ENCODE data around the gene ETNPPL.

The ETNPPL gene

DNA sequence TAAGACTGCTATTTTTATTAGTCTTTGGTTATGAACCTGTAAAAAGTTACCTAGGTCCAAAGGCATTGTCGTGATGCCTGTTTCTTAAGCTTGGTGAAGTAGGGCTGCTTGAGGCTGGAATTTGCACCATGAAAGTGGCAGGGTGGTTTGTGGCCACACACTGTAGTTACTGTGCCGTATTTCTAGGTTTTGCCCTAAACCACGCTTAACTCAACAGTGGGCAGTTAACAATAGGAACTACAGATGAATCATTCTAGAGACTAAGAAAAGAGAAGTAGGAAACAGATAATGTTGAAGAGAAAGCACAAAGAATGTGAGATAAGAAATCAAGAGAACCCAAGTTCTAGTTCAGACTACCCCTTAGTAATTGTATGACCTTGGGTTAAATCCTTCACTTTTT, 11.5 kb downstream of the ETNPPL start:
- Histone ChIP-seq H3K9ac (no peak overlapping the region), H3K4me1 (no peaks in the 10 kb centered on the region), H3K36me3 (ENCODE audit: control insufficient read depth, insufficient read depth, low read length) (no peaks in the 10 kb centered on the region), H3K27ac (no peak overlapping the region), H2AFZ (no peak overlapping the region), H3K27me3 (ENCODE audit: control insufficient read depth, insufficient read depth, low read length) (no peaks in the 10 kb centered on the region), H3K9me3 (ENCODE audit: control insufficient read depth, low read length) (no peaks in the 10 kb centered on the region), H3K4me2 (ENCODE audit: low read length) (no peak overlapping the region), H3K79me2 (no peaks in the 10 kb centered on the region), H3K4me3 (ENCODE audit: low read depth, low read length) (no peak overlapping the region)
- TF ChIP-seq, protein P1, sequence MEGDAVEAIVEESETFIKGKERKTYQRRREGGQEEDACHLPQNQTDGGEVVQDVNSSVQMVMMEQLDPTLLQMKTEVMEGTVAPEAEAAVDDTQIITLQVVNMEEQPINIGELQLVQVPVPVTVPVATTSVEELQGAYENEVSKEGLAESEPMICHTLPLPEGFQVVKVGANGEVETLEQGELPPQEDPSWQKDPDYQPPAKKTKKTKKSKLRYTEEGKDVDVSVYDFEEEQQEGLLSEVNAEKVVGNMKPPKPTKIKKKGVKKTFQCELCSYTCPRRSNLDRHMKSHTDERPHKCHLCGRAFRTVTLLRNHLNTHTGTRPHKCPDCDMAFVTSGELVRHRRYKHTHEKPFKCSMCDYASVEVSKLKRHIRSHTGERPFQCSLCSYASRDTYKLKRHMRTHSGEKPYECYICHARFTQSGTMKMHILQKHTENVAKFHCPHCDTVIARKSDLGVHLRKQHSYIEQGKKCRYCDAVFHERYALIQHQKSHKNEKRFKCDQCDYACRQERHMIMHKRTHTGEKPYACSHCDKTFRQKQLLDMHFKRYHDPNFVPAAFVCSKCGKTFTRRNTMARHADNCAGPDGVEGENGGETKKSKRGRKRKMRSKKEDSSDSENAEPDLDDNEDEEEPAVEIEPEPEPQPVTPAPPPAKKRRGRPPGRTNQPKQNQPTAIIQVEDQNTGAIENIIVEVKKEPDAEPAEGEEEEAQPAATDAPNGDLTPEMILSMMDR (IDR thresholded peaks at IDR 0.05): no peak

DNA sequence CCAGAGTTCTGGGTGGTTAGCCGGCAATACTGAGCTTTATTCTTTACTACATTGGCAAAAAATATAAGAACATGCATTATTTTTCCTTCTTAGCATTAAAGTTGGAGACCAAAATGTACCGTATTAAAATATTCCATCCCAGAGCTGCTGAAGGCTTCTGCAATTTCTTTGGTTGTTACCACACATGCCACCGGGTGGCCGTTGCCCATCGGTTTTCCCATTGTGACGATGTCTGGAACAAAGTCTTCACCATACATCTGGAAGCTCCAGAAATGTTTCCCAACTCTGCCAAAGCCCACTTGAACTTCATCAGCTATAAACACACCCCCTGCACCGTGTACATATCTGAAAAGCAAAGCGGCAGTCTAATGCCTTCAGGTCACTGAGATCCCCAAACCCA, 13.7 kb downstream of the ETNPPL start:
- Histone ChIP-seq H3K4me3 (ENCODE audit: low read depth, low read length) (no peak overlapping the region), H3K36me3 (ENCODE audit: control insufficient read depth, insufficient read depth, low read length) (no peaks in the 10 kb centered on the region), H3K9ac (no peak overlapping the region), H3K27ac (no peak overlapping the region), H2AFZ (no peak overlapping the region), H3K4me2 (ENCODE audit: low read length) (no peak overlapping the region), H3K9me3 (ENCODE audit: control insufficient read depth, low read length) (no peaks in the 10 kb centered on the region), H3K4me1 (no peaks in the 10 kb centered on the region), H3K27me3 (ENCODE audit: control insufficient read depth, insufficient read depth, low read length) (no peaks in the 10 kb centered on the region), H3K79me2 (no peaks in the 10 kb centered on the region)
- TF ChIP-seq, protein P1 (IDR thresholded peaks at IDR 0.05): no peak

DNA sequence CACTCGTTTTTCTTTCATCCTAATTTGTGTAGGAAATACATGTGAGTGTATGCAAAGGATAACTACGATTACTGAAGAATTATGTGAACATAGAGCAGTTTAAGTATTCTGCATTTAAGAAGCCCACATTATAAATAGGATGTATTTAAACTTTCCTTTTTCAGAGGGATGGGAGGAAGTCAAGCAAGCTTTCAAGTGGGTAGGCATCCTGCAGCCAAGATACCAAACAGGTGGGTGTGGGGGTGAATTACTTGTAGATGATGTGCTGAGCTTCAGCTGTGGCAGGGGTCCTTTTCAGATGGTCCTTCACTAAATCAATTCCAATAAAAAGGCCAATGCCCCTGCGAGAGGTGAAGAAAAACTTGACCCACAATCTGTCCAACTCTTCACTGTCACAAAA, 16.3 kb downstream of the ETNPPL start:
- Histone ChIP-seq H3K36me3 (ENCODE audit: control insufficient read depth, insufficient read depth, low read length) (no peaks in the 10 kb centered on the region), H3K27me3 (ENCODE audit: control insufficient read depth, insufficient read depth, low read length) (no peaks in the 10 kb centered on the region), H3K4me1 (no peaks in the 10 kb centered on the region), H3K79me2 (no peaks in the 10 kb centered on the region), H3K4me2 (ENCODE audit: low read length) (no peak overlapping the region), H3K4me3 (ENCODE audit: low read depth, low read length) (no peak overlapping the region), H3K9ac (no peak overlapping the region), H2AFZ (no peak overlapping the region), H3K27ac (no peak overlapping the region), H3K9me3 (ENCODE audit: control insufficient read depth, low read length) (no peaks in the 10 kb centered on the region)
- TF ChIP-seq, protein P1 (IDR thresholded peaks at IDR 0.05): no peak

DNA sequence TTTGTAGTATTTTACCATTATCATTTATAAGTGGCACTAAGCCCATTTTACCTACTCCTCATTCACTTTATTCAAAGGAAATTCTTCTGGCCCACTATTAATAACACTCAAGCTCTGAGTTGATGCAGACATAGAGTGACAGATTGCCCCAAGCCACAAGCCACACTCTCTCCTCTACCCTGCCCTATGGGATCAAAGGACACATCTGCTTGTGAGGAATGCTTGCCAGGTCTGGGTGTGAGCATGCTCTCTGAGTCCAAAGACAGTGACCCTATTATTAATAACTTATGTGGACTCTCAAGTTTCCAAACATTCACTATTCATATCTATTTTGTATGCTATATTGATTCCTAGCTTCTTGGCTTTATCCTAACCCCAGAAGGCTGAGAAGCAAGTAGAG, 18.5 kb downstream of the ETNPPL start:
- no peaks in the 10 kb centered on the region for H3K4me1 ChIP-seq
- H2AFZ ChIP-seq: no peak overlapping the region
- H3K36me3 ChIP-seq (ENCODE audit: control insufficient read depth, insufficient read depth, low read length): no peaks in the 10 kb centered on the region
- no peak overlapping the region for H3K9ac ChIP-seq
- H3K4me3 ChIP-seq (ENCODE audit: low read depth, low read length): no peak overlapping the region
- TF ChIP-seq, protein P1 (IDR thresholded peaks at IDR 0.05): no peak
- no peak overlapping the region for H3K27ac ChIP-seq
- H3K79me2 ChIP-seq: no peaks in the 10 kb centered on the region
- H3K27me3 ChIP-seq (ENCODE audit: control insufficient read depth, insufficient read depth, low read length): no peaks in the 10 kb centered on the region
- no peak overlapping the region for H3K4me2 ChIP-seq (ENCODE audit: low read length)
- H3K9me3 ChIP-seq (ENCODE audit: control insufficient read depth, low read length): no peaks in the 10 kb centered on the region

Data from parathyroid adenoma (tissue), 2 donors.